ENCODE results near the gene PRPF6. TPM values are rescaled to one million over a fixed set of nuclear protein-coding genes. Genes with fewer than 3 reads are reported as not detected.

PRPF6 gene
- polyA plus RNA-seq, 2 of the 4 experiments (the other 2 are of a cell fraction), result 42.8 to 47.2 TPM

GRCh38 chr20:64027981-64028685 is 47.2 kb downstream of the PRPF6 start:
- POLR2A ChIA-PET, result no interaction called here
- DNase-seq (ENCODE audit: low read depth in 1 of 2, low spot score in 1 of 2) (no peak), ATAC-seq (0 out of 6 replicates have a peak, but pooled peaks of 1 of the 2 experiments have one; percentile 8), FAIRE-seq (no peak)
- no peaks in the 10 kb centered on the region for H3K9me3 ChIP-seq
- H3K4me1 ChIP-seq, result no peaks in the 10 kb centered on the region
- TF ChIP-seq CHD4 (IDR thresholded peaks at IDR 0.05; ENCODE audit: borderline replicate concordance), result no peak
- TF ChIP-seq ZNF302 (CRISPR knock-in tag; IDR thresholded peaks at IDR 0.05), result no peak
- no peak for TF ChIP-seq RAD21 (conservative IDR thresholded peaks at IDR 0.05 in 1 of 2, IDR thresholded peaks at IDR 0.05 in 1 of 2)
- TF ChIP-seq USF2 (IDR thresholded peaks at IDR 0.05), result no peak
- TF ChIP-seq BHLHE40 (IDR thresholded peaks at IDR 0.05; ENCODE audit: low read depth, low read length), result no peak
- TF ChIP-seq HDAC2 (IDR thresholded peaks at IDR 0.05), result no peak
- TF ChIP-seq GATA3 (IDR thresholded peaks at IDR 0.05; ENCODE audit: borderline replicate concordance), result no peak
- TF ChIP-seq KDM5A (IDR thresholded peaks at IDR 0.05), result no peak
- no peak for TF ChIP-seq ZSCAN20 (CRISPR knock-in tag; IDR thresholded peaks at IDR 0.05)
- no peak for TF ChIP-seq ATOH8 (CRISPR knock-in tag; IDR thresholded peaks at IDR 0.05; ENCODE audit: low read depth)
- no peak for TF ChIP-seq MAX (IDR thresholded peaks at IDR 0.05)
- no peak for TF ChIP-seq CEBPB (IDR thresholded peaks at IDR 0.05)
- TF ChIP-seq, protein P1, sequence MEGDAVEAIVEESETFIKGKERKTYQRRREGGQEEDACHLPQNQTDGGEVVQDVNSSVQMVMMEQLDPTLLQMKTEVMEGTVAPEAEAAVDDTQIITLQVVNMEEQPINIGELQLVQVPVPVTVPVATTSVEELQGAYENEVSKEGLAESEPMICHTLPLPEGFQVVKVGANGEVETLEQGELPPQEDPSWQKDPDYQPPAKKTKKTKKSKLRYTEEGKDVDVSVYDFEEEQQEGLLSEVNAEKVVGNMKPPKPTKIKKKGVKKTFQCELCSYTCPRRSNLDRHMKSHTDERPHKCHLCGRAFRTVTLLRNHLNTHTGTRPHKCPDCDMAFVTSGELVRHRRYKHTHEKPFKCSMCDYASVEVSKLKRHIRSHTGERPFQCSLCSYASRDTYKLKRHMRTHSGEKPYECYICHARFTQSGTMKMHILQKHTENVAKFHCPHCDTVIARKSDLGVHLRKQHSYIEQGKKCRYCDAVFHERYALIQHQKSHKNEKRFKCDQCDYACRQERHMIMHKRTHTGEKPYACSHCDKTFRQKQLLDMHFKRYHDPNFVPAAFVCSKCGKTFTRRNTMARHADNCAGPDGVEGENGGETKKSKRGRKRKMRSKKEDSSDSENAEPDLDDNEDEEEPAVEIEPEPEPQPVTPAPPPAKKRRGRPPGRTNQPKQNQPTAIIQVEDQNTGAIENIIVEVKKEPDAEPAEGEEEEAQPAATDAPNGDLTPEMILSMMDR (IDR thresholded peaks at IDR 0.05), result no peak
- no peak overlapping the region for H3K27ac ChIP-seq
- H3K4me2 ChIP-seq, result no peak overlapping the region
- 86% methylated on average over 24 of the region's 24 CpGs for WGBS (ENCODE audit: missing lambda C conversion rate)
- no peak overlapping the region for H3K4me3 ChIP-seq
- CTCF ChIA-PET, result interaction anchor here (0.6 to 5.0 kb wide), 6 partner anchors 11 to 830 kb away, joined by 3 to 71 read pairs (median 4); no protein-coding TSS in a partner anchor

- no peak for FAIRE-seq
- Histone ChIP-seq H3K27ac (no peak overlapping the region), H3K4me1 (no peaks in the 10 kb centered on the region), H3K4me2 (no peak overlapping the region), H3K9me3 (no peaks in the 10 kb centered on the region), H3K4me3 (no peak overlapping the region)
- no peak for TF ChIP-seq MAZ (IDR thresholded peaks at IDR 0.05; ENCODE audit: borderline replicate concordance, low read depth, low read length)
- 93% methylated on average over 23 of the region's 38 CpGs for WGBS (ENCODE audit: missing lambda C conversion rate)
- ChIA-PET CTCF (interaction anchor here (1.2 to 5.0 kb wide), 2 partner anchors 9 to 10 kb away, joined by 8 to 71 read pairs; no protein-coding TSS in a partner anchor), POLR2A (interaction anchor here (0.8 kb wide), 1 partner anchor 9 kb away, joined by 3 read pairs; no protein-coding TSS in a partner anchor)
- ATAC-seq, result no peak
- DNase-seq (ENCODE audit: low read depth in 1 of 2, low spot score in 1 of 2), result no peak
Observed at GRCh38 chr20:64029293-64030117, 48.6 kb downstream of the PRPF6 start.

DNA sequence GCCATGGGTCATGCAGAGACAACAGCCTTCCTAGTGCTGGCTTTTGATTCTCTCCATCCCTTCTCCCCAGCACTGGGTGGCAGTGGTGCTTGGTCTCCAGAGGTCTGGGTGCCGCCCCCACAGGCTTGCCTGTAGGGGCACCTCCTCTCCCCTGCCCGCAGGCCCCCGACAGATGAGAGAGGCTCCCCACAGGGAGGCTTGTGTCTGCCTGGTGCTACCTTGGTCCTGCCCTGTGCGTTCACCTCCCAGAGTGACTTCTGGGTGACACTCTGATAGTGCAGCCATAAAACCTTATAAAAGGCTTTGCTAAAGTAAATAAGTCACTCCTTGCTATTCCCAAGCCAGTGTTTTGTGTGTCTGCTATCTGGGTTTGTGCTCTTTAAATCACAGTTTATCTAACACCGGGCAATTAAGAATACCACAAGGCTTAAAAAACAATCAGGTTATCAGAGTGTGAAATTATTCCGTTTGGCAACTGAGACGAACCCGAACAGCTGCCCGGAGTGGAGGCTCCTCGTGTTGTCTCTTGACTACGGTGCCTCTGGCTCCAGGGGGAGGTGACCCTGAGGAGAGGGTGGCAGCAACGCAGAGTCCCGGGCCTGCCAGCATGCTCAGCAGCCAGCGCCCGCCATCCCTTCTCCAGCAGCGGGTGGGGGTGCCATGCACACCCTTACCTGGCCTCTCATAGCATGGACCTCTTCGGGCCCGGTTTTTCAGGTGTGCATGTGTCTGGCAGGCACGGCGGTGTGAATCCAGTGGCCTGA is 49.6 kb downstream of the PRPF6 start:
- H3K4me1 ChIP-seq, result no peaks in the 10 kb centered on the region
- no peak overlapping the region for H3K4me2 ChIP-seq
- H3K4me3 ChIP-seq, result no peak overlapping the region
- no peak overlapping the region for H3K27ac ChIP-seq
- ChIA-PET CTCF (interaction anchor here (1.2 to 1.4 kb wide), 2 partner anchors 8 kb away, joined by 4 to 8 read pairs; no protein-coding TSS in a partner anchor), POLR2A (interaction anchor here (0.8 kb wide), 1 partner anchor 8 kb away, joined by 3 read pairs; no protein-coding TSS in a partner anchor)
- H3K9me3 ChIP-seq, result no peaks in the 10 kb centered on the region
- ATAC-seq, result no peak
- WGBS (ENCODE audit: missing lambda C conversion rate), result 90% methylated on average over 20 of the region's 20 CpGs
- no peak for FAIRE-seq
- DNase-seq (ENCODE audit: low read depth in 1 of 2, low spot score in 1 of 2), result no peak
- TF ChIP-seq GATA3 (IDR thresholded peaks at IDR 0.05; ENCODE audit: borderline replicate concordance), result no peak
- TF ChIP-seq E2F6 (IDR thresholded peaks at IDR 0.05; ENCODE audit: borderline replicate concordance, low read depth), result no peak
- no peak for TF ChIP-seq TP53 (CRISPR knock-in tag; IDR thresholded peaks at IDR 0.05)
- TF ChIP-seq HMGXB4 (CRISPR knock-in tag; IDR thresholded peaks at IDR 0.05; ENCODE audit: borderline replicate concordance), result no peak
- TF ChIP-seq MAFK (IDR thresholded peaks at IDR 0.05; ENCODE audit: partially characterized antibody), result no peak
- TF ChIP-seq CHD2 (IDR thresholded peaks at IDR 0.05; ENCODE audit: low read length, partially characterized antibody), result no peak
- TF ChIP-seq BHLHE40 (IDR thresholded peaks at IDR 0.05; ENCODE audit: low read depth, low read length), result no peak
- TF ChIP-seq, protein P1 (IDR thresholded peaks at IDR 0.05), result no peak
- no peak for TF ChIP-seq ZNF302 (CRISPR knock-in tag; IDR thresholded peaks at IDR 0.05)
